IgD-negative memory B cell (primary cell): ENCODE measurements around the gene ANO6. TPM values are rescaled to one million over a fixed set of nuclear protein-coding genes. Genes with fewer than 3 reads are reported as not detected.

Source experiments
- H3K27ac Mint-ChIP-seq, 3 donors: one replicate each; pipeline ENCODE4 v1.8.0; 2020 to 2022; ENCODE audit warnings: mild to moderate bottlenecking in 3 of 3, mixed read lengths in 3 of 3, moderate library complexity in 1 of 3
- H3K27me3 Mint-ChIP-seq: one replicate; pipeline ENCODE4 v1.8.0; 2021; ENCODE audit warnings: mixed read lengths
- H3K36me3 Mint-ChIP-seq: one replicate; pipeline ENCODE4 v1.8.0; 2020; ENCODE audit warnings: mild to moderate bottlenecking, mixed read lengths
- H3K4me1 Mint-ChIP-seq, 3 donors: one replicate each; pipeline ENCODE4 v1.8.0; 2020 to 2022; ENCODE audit warnings: mixed read lengths in 3 of 3, mild to moderate bottlenecking in 1 of 3
- H3K4me3 Mint-ChIP-seq, 4 donors: one replicate each; pipeline ENCODE4 v1.8.0; 2020 to 2022; ENCODE audit warnings: mild to moderate bottlenecking in 4 of 4, mixed read lengths in 4 of 4, moderate library complexity in 3 of 4
- H3K9me3 Mint-ChIP-seq, 3 donors: one replicate each; pipeline ENCODE4 v1.8.0; 2020 to 2021; ENCODE audit warnings: mixed read lengths in 3 of 3, mild to moderate bottlenecking in 1 of 3
- polyA plus RNA-seq: library from polyadenylated mRNA; unstranded; fragments of 300-500 nt; fragmentation: Illumina TruSeq; gene quantifications from one replicate; pipeline ENCODE4 v1.2.3, GENCODE V29; 2021

The ANO6 gene
- polyA plus RNA-seq, 1 donor from 2014 or later, result 18.0 TPM

GRCh38 chr12:45203767-45204166 is 12.1 kb upstream of the ANO6 start:
- peaks cover 3% of the 10 kb centered on the region for H3K36me3 Mint-ChIP-seq
- no peaks in the 10 kb centered on the region for H3K9me3 Mint-ChIP-seq
- no peaks in the 10 kb centered on the region for H3K27me3 Mint-ChIP-seq
- H3K4me1 Mint-ChIP-seq, result peaks cover 0 to 6% (median 3%) of the 10 kb centered on the region in 3 donors
- H3K4me3 Mint-ChIP-seq, result no peak overlapping the region
- H3K27ac Mint-ChIP-seq, result no peak overlapping the region

- Mint-ChIP-seq H3K4me1 (peaks cover 4 to 9% (median 7%) of the 10 kb centered on the region in 3 donors), H3K9me3 (no peaks in the 10 kb centered on the region), H3K4me3 (no peak overlapping the region), H3K27ac (no peak overlapping the region), H3K27me3 (no peaks in the 10 kb centered on the region), H3K36me3 (peaks cover 3% of the 10 kb centered on the region)
Measured at GRCh38 chr12:45204757-45205156, 11.1 kb upstream of the ANO6 start.

GRCh38 chr12:45205165-45205825 is 10.6 kb upstream of the ANO6 start:
- Mint-ChIP-seq H3K27ac (no peak overlapping the region), H3K36me3 (peaks cover 1% of the 10 kb centered on the region), H3K9me3 (no peaks in the 10 kb centered on the region), H3K4me3 (no peak overlapping the region), H3K27me3 (no peaks in the 10 kb centered on the region), H3K4me1 (peaks cover 6 to 9% (median 7%) of the 10 kb centered on the region in 3 donors)

- Mint-ChIP-seq H3K27me3 (no peaks in the 10 kb centered on the region), H3K36me3 (peaks cover 2% of the 10 kb centered on the region), H3K9me3 (no peaks in the 10 kb centered on the region), H3K4me3 (no peak overlapping the region), H3K4me1 (peaks cover 7 to 11% (median 9%) of the 10 kb centered on the region in 3 donors), H3K27ac (no peak overlapping the region)
Measured at GRCh38 chr12:45208604-45209487, 7.0 kb upstream of the ANO6 start.

- Mint-ChIP-seq H3K4me3 (peak overlapping the region in 1 of 4 donors; percentile 51), H3K27ac (peak overlapping the region in 1 of 3 donors; percentile 10), H3K9me3 (no peaks in the 10 kb centered on the region), H3K27me3 (no peaks in the 10 kb centered on the region), H3K4me1 (peaks cover 9 to 20% (median 14%) of the 10 kb centered on the region in 3 donors), H3K36me3 (peaks cover 2% of the 10 kb centered on the region)
Measured at GRCh38 chr12:45209784-45210183, 6.1 kb upstream of the ANO6 start.

- Mint-ChIP-seq H3K27me3 (no peaks in the 10 kb centered on the region), H3K4me3 (peak overlapping the region in 1 of 4 donors; percentile 28), H3K9me3 (no peaks in the 10 kb centered on the region), H3K27ac (no peak overlapping the region), H3K36me3 (peaks cover 2% of the 10 kb centered on the region), H3K4me1 (peaks cover 16 to 28% (median 24%) of the 10 kb centered on the region in 3 donors)
Measured at GRCh38 chr12:45212064-45212463, 3.8 kb upstream of the ANO6 start.

GRCh38 chr12:45213107-45213506 is 2.8 kb upstream of the ANO6 start:
- peak overlapping the region in 3 of 4 donors; percentile 8 to 88 (median 59) for H3K4me3 Mint-ChIP-seq
- H3K27me3 Mint-ChIP-seq, result no peaks in the 10 kb centered on the region
- no peak overlapping the region for H3K27ac Mint-ChIP-seq
- peaks cover 2% of the 10 kb centered on the region for H3K36me3 Mint-ChIP-seq
- H3K9me3 Mint-ChIP-seq, result no peaks in the 10 kb centered on the region
- peaks cover 21 to 39% (median 31%) of the 10 kb centered on the region in 3 donors for H3K4me1 Mint-ChIP-seq

- Mint-ChIP-seq H3K9me3 (no peaks in the 10 kb centered on the region), H3K36me3 (peaks cover 2% of the 10 kb centered on the region), H3K27ac (no peak overlapping the region), H3K4me1 (peaks cover 21 to 41% (median 31%) of the 10 kb centered on the region in 3 donors), H3K27me3 (no peaks in the 10 kb centered on the region), H3K4me3 (peak overlapping the region in 1 of 4 donors; percentile 88)
Measured at GRCh38 chr12:45214071-45214470, 1.8 kb upstream of the ANO6 start.

GRCh38 chr12:45214749-45215418 is 1.0 kb upstream of the ANO6 start:
- H3K27me3 Mint-ChIP-seq, result no peaks in the 10 kb centered on the region
- H3K4me3 Mint-ChIP-seq, result peak overlapping the region; percentile 88 to 99 (median 98)
- peaks cover 16 to 39% (median 26%) of the 10 kb centered on the region in 3 donors for H3K4me1 Mint-ChIP-seq
- H3K9me3 Mint-ChIP-seq, result no peaks in the 10 kb centered on the region
- H3K36me3 Mint-ChIP-seq, result peaks cover 2% of the 10 kb centered on the region
- peak overlapping the region; percentile 72 to 92 (median 87) for H3K27ac Mint-ChIP-seq

- Mint-ChIP-seq H3K4me3 (peak overlapping the region; percentile 88 to 99 (median 98)), H3K36me3 (peaks cover 2% of the 10 kb centered on the region), H3K4me1 (peaks cover 20 to 41% (median 28%) of the 10 kb centered on the region in 3 donors), H3K9me3 (no peaks in the 10 kb centered on the region), H3K27me3 (no peaks in the 10 kb centered on the region), H3K27ac (peak overlapping the region; percentile 72 to 92 (median 87))
Measured at GRCh38 chr12:45216230-45216982, 511 bp downstream of the ANO6 start.

- H3K9me3 Mint-ChIP-seq, result no peaks in the 10 kb centered on the region
- no peaks in the 10 kb centered on the region for H3K27me3 Mint-ChIP-seq
- peak overlapping the region in 2 of 3 donors; percentile 63 to 73 for H3K27ac Mint-ChIP-seq
- peaks cover 20 to 40% (median 29%) of the 10 kb centered on the region in 3 donors for H3K4me1 Mint-ChIP-seq
- peak overlapping the region; percentile 88 to 98 (median 93) for H3K4me3 Mint-ChIP-seq
- no peaks in the 10 kb centered on the region for H3K36me3 Mint-ChIP-seq
Measured at GRCh38 chr12:45216983-45217485, 1.1 kb downstream of the ANO6 start.

- H3K4me1 Mint-ChIP-seq, result peaks cover 20 to 40% (median 33%) of the 10 kb centered on the region in 3 donors
- no peaks in the 10 kb centered on the region for H3K27me3 Mint-ChIP-seq
- H3K27ac Mint-ChIP-seq, result no peak overlapping the region
- peak overlapping the region; percentile 38 to 98 (median 88) for H3K4me3 Mint-ChIP-seq
- H3K36me3 Mint-ChIP-seq, result no peaks in the 10 kb centered on the region
- H3K9me3 Mint-ChIP-seq, result no peaks in the 10 kb centered on the region
Measured at GRCh38 chr12:45217846-45218245, 2.0 kb downstream of the ANO6 start.

- H3K4me3 Mint-ChIP-seq, result peak overlapping the region in 1 of 4 donors; percentile 44
- H3K9me3 Mint-ChIP-seq, result no peaks in the 10 kb centered on the region
- H3K27me3 Mint-ChIP-seq, result no peaks in the 10 kb centered on the region
- peaks cover 20 to 33% (median 32%) of the 10 kb centered on the region in 3 donors for H3K4me1 Mint-ChIP-seq
- H3K36me3 Mint-ChIP-seq, result no peaks in the 10 kb centered on the region
- no peak overlapping the region for H3K27ac Mint-ChIP-seq
Measured at GRCh38 chr12:45219621-45220020, 3.7 kb downstream of the ANO6 start.

- H3K36me3 Mint-ChIP-seq, result no peaks in the 10 kb centered on the region
- peak overlapping the region in 1 of 4 donors; percentile 44 for H3K4me3 Mint-ChIP-seq
- no peaks in the 10 kb centered on the region for H3K9me3 Mint-ChIP-seq
- no peaks in the 10 kb centered on the region for H3K27me3 Mint-ChIP-seq
- no peak overlapping the region for H3K27ac Mint-ChIP-seq
- peaks cover 11 to 27% (median 26%) of the 10 kb centered on the region in 3 donors for H3K4me1 Mint-ChIP-seq
Measured at GRCh38 chr12:45220363-45220931, 4.6 kb downstream of the ANO6 start.
